Astrocyte of the cerebellum (primary cell): ENCODE measurements around the gene PRDM10.
A peak's percentile ranks its signal among the peaks of the same experiment; 100 is the strongest.

ENCODE experiments used
- DNase-seq: peaks from one replicate; pipeline ENCODE4 v3.0.0-alpha.2; 2011; ENCODE audit warnings: low read depth
- H3K4me3 ChIP-seq: 2 replicates; pipeline ENCODE4 v1.5.1; 2011; ENCODE audit warnings: mild to moderate bottlenecking, low read depth, low read length, moderate library complexity
- CTCF ChIP-seq: IDR thresholded peaks from 2 replicates; pipeline ENCODE4 v1.5.1; 2012; ENCODE audit warnings: low read length, low read depth, moderate library complexity, mild to moderate bottlenecking; ENCODE audit errors: missing control alignments
- in situ Hi-C: cut with HindIII; loops from 2 replicates; pipeline ENCODE4 v1.10.0; 2017; ENCODE audit warnings: low sequenced_read_pairs

The PRDM10 gene

GRCh38 chr11:129895126-129896041, 107.3 kb downstream of the PRDM10 start, which contains the start of gene NFRKB:
Gene NFRKB (minus strand): TSS chr11:129895578. CDS start chr11:129892849, 2,729 bp downstream.
- no peak for DNase-seq
- H3K4me3 ChIP-seq, result peak within 1 kb of the TSS; percentile 79
- in situ Hi-C loops, result no loop called here
- TF ChIP-seq CTCF, result no peak

- H3K4me3 ChIP-seq, result peak overlapping the region; percentile 79
- DNase-seq, result no peak
- in situ Hi-C loops, result no loop called here
- TF ChIP-seq CTCF, result no peak
These were observed 108.1 kb downstream of the PRDM10 start for GRCh38 chr11:129894278-129895125.

- in situ Hi-C loops, result no loop called here
- H3K4me3 ChIP-seq, result no peak overlapping the region
- DNase-seq, result no peak
- TF ChIP-seq CTCF, result no peak
These were observed 114.2 kb downstream of the PRDM10 start for GRCh38 chr11:129888451-129888850.

- in situ Hi-C loops, result no loop called here
- H3K4me3 ChIP-seq, result no peak overlapping the region
- no peak for DNase-seq
- no peak for TF ChIP-seq CTCF
These were observed 117.3 kb downstream of the PRDM10 start for GRCh38 chr11:129885381-129885780.

GRCh38 chr11:129884581-129884980, 118.1 kb downstream of the PRDM10 start:
- in situ Hi-C loops, result no loop called here
- no peak overlapping the region for H3K4me3 ChIP-seq
- TF ChIP-seq CTCF, result no peak
- no peak for DNase-seq

- no peak overlapping the region for H3K4me3 ChIP-seq
- DNase-seq, result no peak
- in situ Hi-C loops, result no loop called here
- TF ChIP-seq CTCF, result peak; percentile 72
These were observed 121.0 kb downstream of the PRDM10 start for GRCh38 chr11:129881570-129882170.
